IMR-90 (cell line): ENCODE measurements around the gene EPC2. TPM values are rescaled to one million over a fixed set of nuclear protein-coding genes. Genes with fewer than 3 reads are reported as not detected.

Source experiments
- ATAC-seq: fragments of 200-7000 bp; cut with Tn5 transposase; 2 replicates; pipeline ENCODE4 v1.9.1; 2020; ENCODE audit warnings: low read depth, mild to moderate bottlenecking, moderate library complexity
- BruUV-seq: library from RNA; stranded (reverse); fragments of 400-500 nt; replicated peaks from 2 replicates; lab custom pipeline; 2021; lab: Mats Ljungman, UMichigan
- CTCF ChIA-PET: fragments of 300-600 bp; formaldehyde crosslinking; extraction: SDS; loops from one replicate; lab custom pipeline; 2021; ENCODE audit warnings: antibody characterized with exemption; lab: Yijun Ruan, JAX
- POLR2A ChIA-PET: fragments of 300-600 bp; sonication (Branson Sonifier 250); formaldehyde crosslinking; loops from one replicate; lab custom pipeline; 2022; ENCODE audit warnings: antibody characterized with exemption; ENCODE audit not compliant: unreplicated experiment; lab: Charles Lee
- DNase-seq: peaks from one replicate; pipeline ENCODE4 v3.0.0; 2013
- H2AFZ ChIP-seq: replicated peaks from 2 replicates; pipeline ENCODE3; 2013; ENCODE audit warnings: low read length, mild to moderate bottlenecking; ENCODE audit not compliant: poor library complexity
- H2AK5ac ChIP-seq: 2 replicates; pipeline ENCODE4 v1.6.1; 2013; ENCODE audit warnings: low read depth, low read length, inconsistent platforms
- H2AK9ac ChIP-seq: replicated peaks from 2 replicates; pipeline ENCODE3; 2013; ENCODE audit warnings: mild to moderate bottlenecking, low read depth, low read length, moderate library complexity; ENCODE audit not compliant: poor library complexity
- H2BK120ac ChIP-seq: 2 replicates; pipeline ENCODE4 v1.6.1; 2013; ENCODE audit warnings: low read depth, low read length, inconsistent platforms
- H2BK15ac ChIP-seq: 3 replicates; pipeline ENCODE4 v1.6.1; 2013; ENCODE audit warnings: low read depth, low read length, inconsistent platforms
- H2BK20ac ChIP-seq: 2 replicates; pipeline ENCODE4 v1.6.1; 2013; ENCODE audit warnings: low read depth, mild to moderate bottlenecking, inconsistent platforms, low read length, moderate library complexity
- H2BK5ac ChIP-seq: 2 replicates; pipeline ENCODE4 v1.6.1; 2013; ENCODE audit warnings: mild to moderate bottlenecking, low read depth, low read length, inconsistent platforms; ENCODE audit not compliant: poor library complexity, severe bottlenecking
- H3K14ac ChIP-seq: replicated peaks from 2 replicates; pipeline ENCODE4 v1.6.1; 2013; ENCODE audit warnings: low read depth, low read length, inconsistent platforms
- H3K18ac ChIP-seq: 2 replicates; pipeline ENCODE4 v1.6.1; 2013; ENCODE audit warnings: low read depth, low read length, control low read depth
- H3K23ac ChIP-seq: 2 replicates; pipeline ENCODE4 v1.6.1; 2013; ENCODE audit warnings: low read depth, low read length, inconsistent platforms
- H3K27ac ChIP-seq: 2 replicates; pipeline ENCODE4 v1.5.1; 2013; ENCODE audit warnings: mild to moderate bottlenecking, control low read depth, low read length; ENCODE audit not compliant: insufficient read depth
- H3K27me3 ChIP-seq: 2 replicates; pipeline ENCODE4 v1.6.1; 2013; ENCODE audit warnings: low read length; ENCODE audit not compliant: control insufficient read depth, insufficient read depth
- H3K36me3 ChIP-seq: 2 replicates; pipeline ENCODE4 v1.6.1; 2013; ENCODE audit warnings: low read length, mixed read lengths; ENCODE audit not compliant: control insufficient read depth, insufficient read depth
- H3K4ac ChIP-seq: 2 replicates; pipeline ENCODE4 v1.6.1; 2013; ENCODE audit warnings: low read depth, low read length, inconsistent platforms
- H3K4me1 ChIP-seq: 2 replicates; pipeline ENCODE4 v1.6.1; 2013; ENCODE audit warnings: low read length, mixed read lengths; ENCODE audit not compliant: control insufficient read depth, insufficient read depth
- H3K4me2 ChIP-seq: 2 replicates; pipeline ENCODE4 v1.6.1; 2013; ENCODE audit warnings: low read depth, mild to moderate bottlenecking, control low read depth, low read length, moderate library complexity
- H3K4me3 ChIP-seq: 2 replicates; pipeline ENCODE4 v1.5.1; 2013; ENCODE audit warnings: low read depth, mild to moderate bottlenecking, control low read depth, low read length, moderate library complexity; ENCODE audit not compliant: insufficient read depth
- H3K56ac ChIP-seq: 2 replicates; pipeline ENCODE4 v1.6.1; 2013; ENCODE audit warnings: low read length, inconsistent platforms; ENCODE audit not compliant: insufficient read depth; ENCODE audit errors: extremely low read depth
- H3K79me1 ChIP-seq, 2 experiments: 2 replicates each; pipeline ENCODE4 v1.6.1; 2013; ENCODE audit warnings: low read length in 2 of 2, inconsistent platforms in 1 of 2, low read depth in 1 of 2
- H3K9ac ChIP-seq: 2 replicates; pipeline ENCODE4 v1.6.1; 2013; ENCODE audit warnings: low read depth, low read length, control low read depth
- H3K9me1 ChIP-seq: 2 replicates; pipeline ENCODE4 v1.6.1; 2013; ENCODE audit warnings: low read length, inconsistent platforms; ENCODE audit not compliant: insufficient read depth
- H3K9me3 ChIP-seq: 2 replicates; pipeline ENCODE4 v1.6.1; 2013; ENCODE audit warnings: low read length; ENCODE audit not compliant: control insufficient read depth, insufficient read depth
- H4K20me1 ChIP-seq: 2 replicates; pipeline ENCODE4 v1.6.1; 2013; ENCODE audit warnings: low read length, inconsistent platforms; ENCODE audit not compliant: insufficient read depth
- H4K5ac ChIP-seq: 2 replicates; pipeline ENCODE4 v1.6.1; 2013; ENCODE audit warnings: mild to moderate bottlenecking, low read depth, low read length, control low read depth
- H4K8ac ChIP-seq, 2 experiments: 2 replicates each; pipeline ENCODE4 v1.6.1; 2013; ENCODE audit warnings: low read depth in 2 of 2, low read length in 2 of 2, control low read depth in 1 of 2, inconsistent platforms in 1 of 2
- H4K91ac ChIP-seq: 2 replicates; pipeline ENCODE4 v1.6.1; 2013; ENCODE audit warnings: low read depth, low read length, inconsistent platforms; ENCODE audit not compliant: insufficient read depth
- BHLHE40 ChIP-seq: fragments of 150-350 bp; IDR thresholded peaks from 2 replicates; pipeline ENCODE4 v1.6.1; 2016; ENCODE audit warnings: mild to moderate bottlenecking, low read depth, low read length
- CEBPB ChIP-seq: IDR thresholded peaks from 2 replicates; pipeline ENCODE4 v1.6.1; 2012; ENCODE audit warnings: low read depth, low read length, improper control_type of control experiment
- CHD1 ChIP-seq: IDR thresholded peaks from 2 replicates; pipeline ENCODE4 v1.6.1; 2012; ENCODE audit warnings: low read depth, low read length, improper control_type of control experiment
- CTCF ChIP-seq: conservative IDR thresholded peaks from 2 replicates; pipeline ENCODE4 v1.5.1; 2012; ENCODE audit warnings: mild to moderate bottlenecking, low read depth, low read length, improper control_type of control experiment
- FOS ChIP-seq: fragments of 150-350 bp; IDR thresholded peaks from 2 replicates; pipeline ENCODE4 v1.6.1; 2016; ENCODE audit warnings: low read depth, low read length
- MAFK ChIP-seq: IDR thresholded peaks from 2 replicates; pipeline ENCODE4 v1.6.1; 2012; ENCODE audit warnings: low read depth, low read length, improper control_type of control experiment
- MAZ ChIP-seq: IDR thresholded peaks from 2 replicates; pipeline ENCODE4 v1.6.1; 2012; ENCODE audit warnings: low read depth, mild to moderate bottlenecking, low read length, improper control_type of control experiment, moderate library complexity, borderline replicate concordance
- MXI1 ChIP-seq: IDR thresholded peaks from 2 replicates; pipeline ENCODE4 v1.6.1; 2012; ENCODE audit warnings: low read depth, mild to moderate bottlenecking, low read length, moderate library complexity, borderline replicate concordance
- NFE2L2 ChIP-seq: fragments of 150-350 bp; IDR thresholded peaks from 2 replicates; pipeline ENCODE4 v1.6.1; 2016; ENCODE audit warnings: low read depth, mild to moderate bottlenecking, low read length
- POLR2A ChIP-seq: IDR thresholded peaks from 2 replicates; pipeline ENCODE4 v1.6.1; 2012; ENCODE audit warnings: mild to moderate bottlenecking, low read depth, low read length
- RAD21 ChIP-seq: IDR thresholded peaks from 2 replicates; pipeline ENCODE4 v1.6.1; 2012; ENCODE audit warnings: low read length, improper control_type of control experiment
- RCOR1 ChIP-seq: IDR thresholded peaks from 2 replicates; pipeline ENCODE4 v1.6.1; 2012; ENCODE audit warnings: mild to moderate bottlenecking, low read length, improper control_type of control experiment; ENCODE audit not compliant: insufficient replicate concordance
- SMC3 ChIP-seq: fragments of 150-350 bp; IDR thresholded peaks from 2 replicates; pipeline ENCODE4 v1.6.1; 2016; ENCODE audit warnings: low read depth, mild to moderate bottlenecking, antibody characterized with exemption, low read length, moderate library complexity
- WGBS, 2 experiments: methylation state at CpG; one replicate each; pipeline versions ENCODE4 v1.1.5 to v1.1.7; 2013; ENCODE audit warnings: missing lambda C conversion rate in 2 of 2; ENCODE audit not compliant: insufficient read length in 1 of 2; ENCODE audit errors: extremely low coverage in 2 of 2; 5-methylcytosine and 5-hydroxymethylcytosine counted together
- dilution Hi-C: fragments of 300-500 bp; cut with HindIII; formaldehyde crosslinking; loops from one replicate; pipeline ENCODE4 v1.14.3; 2018; ENCODE audit warnings: low sequenced_read_pairs; ENCODE audit not compliant: unreplicated experiment
- in situ Hi-C: fragments of 300-500 bp; cut with MboI; formaldehyde crosslinking; loops from 3 replicates; pipeline ENCODE4 v1.14.3; 2019; ENCODE audit warnings: low sequenced_read_pairs, inconsistent platforms, mixed read lengths
- intact Hi-C: fragments of 100-400 bp; cut with micrococcal nuclease; formaldehyde crosslinking; loops from 2 replicates; pipeline ENCODE4 v1.10.0; 2022
- polyA plus RNA-seq, 3 experiments: library from polyadenylated mRNA; depleted of rRNA; stranded (reverse); fragments of >200 nt; gene quantifications; 2 replicates each; pipeline ENCODE4 v1.2.3, GENCODE V29; 2012; ENCODE audit warnings: low replicate concordance in 1 of 3
- total RNA-seq: library from RNA; depleted of rRNA; stranded (reverse); fragments of >200 nt; gene quantifications from 2 replicates; pipeline ENCODE4 v1.2.3, GENCODE V29; 2012
- TF ChIP-seq, protein P1 (sequence below): fragments of 150-350 bp; IDR thresholded peaks from 2 replicates; pipeline ENCODE4 v1.6.1; 2016; ENCODE audit warnings: low read depth, mild to moderate bottlenecking, low read length, moderate library complexity, borderline replicate concordance

The EPC2 gene
- total and polyA plus RNA-seq, 2 of the 4 experiments (the other 2 are of a cell fraction), result 10.6 to 22.6 TPM

- H4K20me1 ChIP-seq, result peaks cover 48% of the 10 kb centered on the region
- WGBS, 2 experiments, result no CpG with 5 or more reads among the region's 3 CpGs
- H2BK120ac ChIP-seq, result no peak overlapping the region
- no peak overlapping the region for H2BK20ac ChIP-seq
- no peak overlapping the region for H3K4me3 ChIP-seq
- peaks cover 11% of the 10 kb centered on the region for H3K4me1 ChIP-seq
- no peaks in the 10 kb centered on the region for H3K9me3 ChIP-seq
- H4K91ac ChIP-seq, result no peak overlapping the region
- H3K36me3 ChIP-seq, result peaks cover 1% of the 10 kb centered on the region
- no peak for ATAC-seq
- no peak overlapping the region for H2AK5ac ChIP-seq
- CTCF ChIA-PET, result no interaction called here
- H3K18ac ChIP-seq, result no peak overlapping the region
- no peak overlapping the region for H3K14ac ChIP-seq
- in situ Hi-C loops (no loop called here), dilution Hi-C loops (no loop called here), intact Hi-C loops (no loop called here)
- H3K9ac ChIP-seq, result no peak overlapping the region
- H3K4me2 ChIP-seq, result no peak overlapping the region
- H4K8ac ChIP-seq, result no peak overlapping the region
- H3K23ac ChIP-seq, result no peak overlapping the region
- no peaks in the 10 kb centered on the region for H3K27me3 ChIP-seq
- DNase-seq, result no peak
- peaks cover 24 to 60% of the 10 kb centered on the region in 2 experiments for H3K79me1 ChIP-seq
- no peak overlapping the region for H2AFZ ChIP-seq
- H3K9me1 ChIP-seq, result peaks cover 14% of the 10 kb centered on the region; the same call in 1 of the 2 replicates
- no peak overlapping the region for H3K4ac ChIP-seq
- H2BK5ac ChIP-seq, result no peak overlapping the region
- H2AK9ac ChIP-seq, result no peak overlapping the region
- BruUV-seq, result no TSS peak
- H3K56ac ChIP-seq, result no peak overlapping the region
- no peak overlapping the region for H4K5ac ChIP-seq
- POLR2A ChIA-PET, result no interaction called here
- TF ChIP-seq, protein P1, sequence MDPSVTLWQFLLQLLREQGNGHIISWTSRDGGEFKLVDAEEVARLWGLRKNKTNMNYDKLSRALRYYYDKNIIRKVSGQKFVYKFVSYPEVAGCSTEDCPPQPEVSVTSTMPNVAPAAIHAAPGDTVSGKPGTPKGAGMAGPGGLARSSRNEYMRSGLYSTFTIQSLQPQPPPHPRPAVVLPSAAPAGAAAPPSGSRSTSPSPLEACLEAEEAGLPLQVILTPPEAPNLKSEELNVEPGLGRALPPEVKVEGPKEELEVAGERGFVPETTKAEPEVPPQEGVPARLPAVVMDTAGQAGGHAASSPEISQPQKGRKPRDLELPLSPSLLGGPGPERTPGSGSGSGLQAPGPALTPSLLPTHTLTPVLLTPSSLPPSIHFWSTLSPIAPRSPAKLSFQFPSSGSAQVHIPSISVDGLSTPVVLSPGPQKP, result no peak
- no peak for TF ChIP-seq BHLHE40
- no peak for TF ChIP-seq CEBPB
- TF ChIP-seq FOS, result no peak
- TF ChIP-seq MXI1, result no peak
- TF ChIP-seq SMC3, result no peak
- TF ChIP-seq CTCF, result no peak
- TF ChIP-seq RCOR1, result no peak
- no peak for TF ChIP-seq MAZ
- no peak for TF ChIP-seq CHD1
- TF ChIP-seq MAFK, result no peak
- TF ChIP-seq NFE2L2, result no peak
- TF ChIP-seq POLR2A, result no peak
- no peak for TF ChIP-seq RAD21
- H2BK15ac ChIP-seq, result no peak overlapping the region
- H3K27ac ChIP-seq, result no peak overlapping the region
Observed at GRCh38 chr2:148718039-148718438, 73.5 kb downstream of the EPC2 start.
